KMS-11 (cell line): ENCODE results near the gene HEPACAM.

Experiments used
- H2AFZ ChIP-seq: fragments of 200-600 bp; sonication (generic); 2 replicates; pipeline ENCODE4 v1.6.1; 2016; ENCODE audit warnings: antibody characterized with exemption, mixed run types, low read depth
- H3K27ac ChIP-seq: fragments of 200-600 bp; sonication (generic); 2 replicates; pipeline ENCODE4 v1.6.1; 2016; ENCODE audit warnings: mild to moderate bottlenecking, mixed run types
- H3K27me3 ChIP-seq: fragments of 200-600 bp; sonication (generic); 2 replicates; pipeline ENCODE4 v1.6.1; 2017; ENCODE audit warnings: mild to moderate bottlenecking, low read depth, mixed run types, moderate library complexity; ENCODE audit not compliant: insufficient read depth
- H3K36me3 ChIP-seq: fragments of 200-600 bp; sonication (generic); 2 replicates; pipeline ENCODE4 v1.6.1; 2017; ENCODE audit warnings: mild to moderate bottlenecking, mixed run types; ENCODE audit not compliant: insufficient read depth
- H3K4me1 ChIP-seq: fragments of 200-600 bp; sonication (generic); 2 replicates; pipeline ENCODE4 v1.6.1; 2016; ENCODE audit warnings: mild to moderate bottlenecking, low read depth, mixed run types; ENCODE audit not compliant: poor library complexity, severe bottlenecking
- H3K4me2 ChIP-seq: fragments of 200-600 bp; sonication (generic); 2 replicates; pipeline ENCODE4 v1.7.0; 2016; ENCODE audit warnings: mild to moderate bottlenecking, mixed run types
- H3K4me3 ChIP-seq: fragments of 200-600 bp; sonication (generic); IDR thresholded peaks from 2 replicates; pipeline ENCODE4 v1.6.1; 2017; ENCODE audit warnings: low read depth, low read length, mixed read lengths; ENCODE audit not compliant: insufficient read depth
- H3K79me2 ChIP-seq: fragments of 200-600 bp; sonication (generic); 2 replicates; pipeline ENCODE4 v1.6.1; 2016; ENCODE audit warnings: low read depth, mixed run types; ENCODE audit not compliant: insufficient read depth
- H3K9ac ChIP-seq: fragments of 200-600 bp; sonication (generic); 2 replicates; pipeline ENCODE4 v1.6.1; 2016; ENCODE audit warnings: mild to moderate bottlenecking, mixed run types
- H4K20me1 ChIP-seq: fragments of 200-600 bp; sonication (generic); 2 replicates; pipeline ENCODE4 v1.6.1; 2016; ENCODE audit warnings: mild to moderate bottlenecking, mixed run types; ENCODE audit not compliant: insufficient read depth
- TF ChIP-seq, protein P1 (sequence below): fragments of 200-600 bp; sonication (generic); conservative IDR thresholded peaks from 2 replicates; pipeline ENCODE4 v1.6.1; 2017; ENCODE audit warnings: low read depth, mild to moderate bottlenecking, antibody characterized with exemption, low read length, moderate library complexity, mixed read lengths

Gene HEPACAM

DNA sequence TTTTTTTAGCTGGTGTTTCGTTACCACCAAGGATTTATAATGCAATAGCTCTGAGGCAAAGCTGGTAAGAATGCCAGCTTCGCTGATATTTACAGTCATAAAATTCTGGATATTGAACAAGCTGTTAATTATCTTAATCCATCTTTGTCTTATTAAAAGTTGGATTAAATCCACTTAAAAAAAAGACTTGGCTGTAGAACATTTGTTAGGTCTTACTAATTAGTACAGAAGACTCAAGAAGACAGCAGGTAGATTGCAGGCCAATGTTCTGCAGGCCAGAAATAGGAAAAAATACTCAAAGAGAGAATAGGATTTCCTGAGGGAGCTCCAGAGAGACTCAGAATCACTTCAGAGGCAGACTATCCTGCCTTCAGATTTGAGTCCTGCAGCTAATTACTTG lies 45.7 kb downstream of the HEPACAM start:
- Histone ChIP-seq H3K9ac (no peak overlapping the region), H3K27ac (no peak overlapping the region), H3K4me3 (no peak overlapping the region), H3K79me2 (no peaks in the 10 kb centered on the region), H3K4me1 (no peaks in the 10 kb centered on the region), H3K36me3 (no peaks in the 10 kb centered on the region), H3K27me3 (no peaks in the 10 kb centered on the region), H4K20me1 (no peaks in the 10 kb centered on the region), H3K4me2 (no peak overlapping the region), H2AFZ (no peak overlapping the region)
- TF ChIP-seq, protein P1, sequence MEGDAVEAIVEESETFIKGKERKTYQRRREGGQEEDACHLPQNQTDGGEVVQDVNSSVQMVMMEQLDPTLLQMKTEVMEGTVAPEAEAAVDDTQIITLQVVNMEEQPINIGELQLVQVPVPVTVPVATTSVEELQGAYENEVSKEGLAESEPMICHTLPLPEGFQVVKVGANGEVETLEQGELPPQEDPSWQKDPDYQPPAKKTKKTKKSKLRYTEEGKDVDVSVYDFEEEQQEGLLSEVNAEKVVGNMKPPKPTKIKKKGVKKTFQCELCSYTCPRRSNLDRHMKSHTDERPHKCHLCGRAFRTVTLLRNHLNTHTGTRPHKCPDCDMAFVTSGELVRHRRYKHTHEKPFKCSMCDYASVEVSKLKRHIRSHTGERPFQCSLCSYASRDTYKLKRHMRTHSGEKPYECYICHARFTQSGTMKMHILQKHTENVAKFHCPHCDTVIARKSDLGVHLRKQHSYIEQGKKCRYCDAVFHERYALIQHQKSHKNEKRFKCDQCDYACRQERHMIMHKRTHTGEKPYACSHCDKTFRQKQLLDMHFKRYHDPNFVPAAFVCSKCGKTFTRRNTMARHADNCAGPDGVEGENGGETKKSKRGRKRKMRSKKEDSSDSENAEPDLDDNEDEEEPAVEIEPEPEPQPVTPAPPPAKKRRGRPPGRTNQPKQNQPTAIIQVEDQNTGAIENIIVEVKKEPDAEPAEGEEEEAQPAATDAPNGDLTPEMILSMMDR, result no peak

DNA sequence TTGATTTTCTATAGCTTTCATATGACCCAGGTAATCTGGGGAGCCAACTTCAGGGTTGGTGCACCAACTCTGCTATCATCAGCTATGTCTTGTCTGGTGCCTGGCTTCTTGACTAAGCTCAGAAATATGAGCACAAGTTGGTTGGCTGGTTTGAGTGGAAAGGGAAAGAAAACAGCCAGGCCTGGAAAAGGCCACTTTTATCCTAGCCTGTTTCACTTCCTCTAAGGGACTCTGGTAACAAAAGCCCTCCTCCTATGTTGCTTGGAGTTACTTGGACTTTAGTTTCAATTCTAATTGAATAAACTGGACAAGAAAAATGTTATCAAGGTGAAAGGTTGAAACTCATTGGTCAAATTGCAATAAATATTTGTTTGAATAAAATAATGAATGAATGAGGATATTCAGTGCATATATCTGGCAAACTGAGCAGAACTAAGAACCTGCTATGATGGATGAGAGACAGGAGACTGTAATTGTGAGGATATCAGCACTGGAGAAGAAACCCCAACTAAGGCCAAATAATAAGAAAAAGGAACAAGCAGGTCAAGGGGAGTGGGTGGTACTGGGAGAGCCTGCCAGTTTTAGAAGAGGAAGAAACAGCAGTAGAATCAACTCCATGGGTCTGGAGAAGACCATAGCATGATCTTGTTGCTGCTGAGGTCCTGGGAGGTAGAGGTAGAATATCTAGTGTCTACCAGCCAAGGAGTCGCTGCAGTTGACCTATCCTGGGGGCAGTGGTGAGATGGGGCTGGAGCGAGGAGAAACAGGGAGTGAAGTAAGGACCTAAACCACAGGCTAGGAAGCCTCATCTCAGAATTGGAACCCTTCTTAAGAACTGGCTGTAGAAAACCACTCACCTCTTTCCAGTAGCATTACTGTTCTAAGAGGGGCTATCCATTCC lies 46.4 kb downstream of the HEPACAM start:
- H3K27me3 ChIP-seq, result no peaks in the 10 kb centered on the region
- no peak overlapping the region for H2AFZ ChIP-seq
- no peaks in the 10 kb centered on the region for H3K79me2 ChIP-seq
- H4K20me1 ChIP-seq, result no peaks in the 10 kb centered on the region
- TF ChIP-seq, protein P1, result no peak
- no peak overlapping the region for H3K4me2 ChIP-seq
- no peak overlapping the region for H3K9ac ChIP-seq
- no peaks in the 10 kb centered on the region for H3K4me1 ChIP-seq
- no peaks in the 10 kb centered on the region for H3K36me3 ChIP-seq
- H3K4me3 ChIP-seq, result no peak overlapping the region
- H3K27ac ChIP-seq, result no peak overlapping the region

DNA sequence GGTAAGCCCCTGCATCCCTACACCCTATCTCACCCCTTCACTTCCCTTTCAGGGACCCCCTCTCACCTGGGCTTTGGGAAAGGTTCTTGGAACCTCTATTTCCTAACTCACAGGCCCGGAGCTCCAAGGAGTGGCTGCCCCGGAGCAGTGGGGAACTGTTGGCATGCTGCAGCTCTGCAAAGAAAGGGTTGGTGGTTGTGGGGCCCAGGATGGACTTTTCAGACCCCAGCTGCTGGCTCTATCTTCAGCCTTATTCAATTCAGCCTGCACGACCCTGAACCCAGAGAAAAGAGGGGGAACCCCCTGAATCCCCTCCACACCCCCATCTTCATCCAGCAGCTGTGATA lies 48.2 kb downstream of the HEPACAM start:
- Histone ChIP-seq H4K20me1 (no peaks in the 10 kb centered on the region), H3K9ac (no peak overlapping the region), H3K4me3 (no peak overlapping the region), H3K4me2 (no peak overlapping the region), H2AFZ (no peak overlapping the region), H3K27ac (no peak overlapping the region), H3K27me3 (no peaks in the 10 kb centered on the region), H3K79me2 (no peaks in the 10 kb centered on the region), H3K4me1 (no peaks in the 10 kb centered on the region), H3K36me3 (no peaks in the 10 kb centered on the region)
- TF ChIP-seq, protein P1, result no peak

DNA sequence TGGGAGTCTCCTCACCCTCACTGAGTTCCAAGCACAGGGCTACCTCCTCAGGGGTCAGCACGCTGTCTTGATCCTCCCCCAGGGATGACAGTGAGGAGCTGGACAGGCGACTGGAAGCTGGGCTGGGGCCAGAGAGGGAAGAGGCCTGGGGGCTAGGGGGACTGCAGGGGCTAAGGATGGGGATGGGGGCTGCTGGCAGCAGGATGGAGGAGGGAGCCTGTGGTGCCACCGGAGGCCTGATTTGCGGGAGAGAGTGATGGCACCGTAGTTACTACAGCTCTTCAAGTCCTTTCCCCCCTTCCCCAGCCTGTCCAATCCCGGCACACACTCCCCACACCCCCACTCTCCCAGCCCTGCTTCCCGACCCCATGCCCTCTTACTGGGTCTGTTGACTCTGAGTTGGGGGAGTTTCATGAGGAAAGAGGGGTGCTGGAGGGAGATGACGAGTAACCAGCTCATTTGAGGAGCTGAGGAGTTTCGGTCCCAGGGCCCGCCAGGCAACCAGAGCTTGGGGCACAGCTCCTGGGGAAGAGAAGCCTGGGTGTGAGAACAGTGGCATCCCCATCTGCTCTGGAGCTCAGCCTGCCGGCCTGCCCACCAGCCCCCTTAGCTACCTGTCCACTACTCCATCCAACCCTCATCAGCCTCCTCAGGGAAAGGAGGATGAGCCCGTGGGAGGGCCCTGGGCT lies 48.7 kb downstream of the HEPACAM start:
- H3K4me1 ChIP-seq, result no peaks in the 10 kb centered on the region
- H3K4me3 ChIP-seq, result no peak overlapping the region
- no peak overlapping the region for H2AFZ ChIP-seq
- H3K27ac ChIP-seq, result no peak overlapping the region
- no peak overlapping the region for H3K4me2 ChIP-seq
- no peaks in the 10 kb centered on the region for H3K36me3 ChIP-seq
- H4K20me1 ChIP-seq, result no peaks in the 10 kb centered on the region
- no peaks in the 10 kb centered on the region for H3K27me3 ChIP-seq
- H3K9ac ChIP-seq, result no peak overlapping the region
- TF ChIP-seq, protein P1, result no peak
- H3K79me2 ChIP-seq, result no peaks in the 10 kb centered on the region
